GM18498 (cell line): Measurements from ENCODE around the gene CCP110.

ENCODE experiments used
- ATAC-seq: cut with Tn5 transposase; IDR thresholded peaks from one replicate; pipeline ENCODE4 v1.9.1; 2021; ENCODE audit warnings: mild to moderate bottlenecking, moderate library complexity; ENCODE audit not compliant: unreplicated experiment

CCP110 gene

GRCh38 chr16:19548144-19548543 lies 24.4 kb downstream of the CCP110 start:
- ATAC-seq, result no peak

GRCh38 chr16:19549673-19550072 lies 25.9 kb downstream of the CCP110 start:
- no peak for ATAC-seq

- ATAC-seq, result peak; percentile 97
Observed at GRCh38 chr16:19555186-19555937, 31.6 kb downstream of the CCP110 start, which contains the start of gene VPS35L. Gene VPS35L, plus strand, starts transcription at chr16:19555703. Its CDS starts 27 bp downstream, at chr16:19555730.

GRCh38 chr16:19555938-19556771 lies 32.4 kb downstream of the CCP110 start:
- ATAC-seq, result no peak

- ATAC-seq, result no peak
Observed at GRCh38 chr16:19559242-19559910, 35.6 kb downstream of the CCP110 start.

- no peak for ATAC-seq
Observed at GRCh38 chr16:19560078-19560477, 36.3 kb downstream of the CCP110 start.

GRCh38 chr16:19563377-19563776 lies 39.6 kb downstream of the CCP110 start:
- ATAC-seq, result no peak

GRCh38 chr16:19566362-19566761 lies 42.6 kb downstream of the CCP110 start:
- no peak for ATAC-seq

- ATAC-seq, result no peak
Observed at GRCh38 chr16:19567560-19567959, 43.8 kb downstream of the CCP110 start.

- ATAC-seq, result no peak
Observed at GRCh38 chr16:19573997-19574396, 50.3 kb downstream of the CCP110 start.

- ATAC-seq, result no peak
Observed at GRCh38 chr16:19574615-19575014, 50.9 kb downstream of the CCP110 start.

GRCh38 chr16:19578378-19578971 lies 54.7 kb downstream of the CCP110 start:
- ATAC-seq, result no peak

GRCh38 chr16:19582050-19582831 lies 58.5 kb downstream of the CCP110 start:
- no peak for ATAC-seq

GRCh38 chr16:19583665-19584300 lies 60.0 kb downstream of the CCP110 start:
- ATAC-seq, result no peak

- no peak for ATAC-seq
Observed at GRCh38 chr16:19588661-19589060, 64.9 kb downstream of the CCP110 start.

- ATAC-seq, result no peak
Observed at GRCh38 chr16:19589106-19589505, 65.4 kb downstream of the CCP110 start.

GRCh38 chr16:19589771-19590302 lies 66.1 kb downstream of the CCP110 start:
- no peak for ATAC-seq

GRCh38 chr16:19595043-19595767 lies 71.5 kb downstream of the CCP110 start:
- no peak for ATAC-seq
